Right cardiac atrium (tissue), 5 donors: ENCODE data around the gene SELENOT. TPM values are rescaled to one million over a fixed set of nuclear protein-coding genes. Genes with fewer than 3 reads are reported as not detected.

Experiments used
- ATAC-seq, 2 donors: fragments of 200-7000 bp; cut with Tn5 transposase; one replicate each; pipeline versions ENCODE4 v1.8.0 to v1.9.1; 2020; ENCODE audit warnings: moderate library complexity in 2 of 2, mild to moderate bottlenecking in 1 of 2
- DNase-seq, 3 donors: peaks; one replicate each; pipeline ENCODE4 v3.0.0-alpha.2; 2020
- H3K27ac ChIP-seq: one replicate; pipeline ENCODE4 v1.5.1; 2013; ENCODE audit warnings: mild to moderate bottlenecking, low read length, control low read depth, moderate library complexity
- H3K27me3 ChIP-seq: one replicate; pipeline ENCODE4 v1.6.1; 2013; ENCODE audit not compliant: control insufficient read depth, insufficient read depth
- H3K4me1 ChIP-seq: one replicate; pipeline ENCODE4 v1.6.1; 2013; ENCODE audit warnings: low read length; ENCODE audit not compliant: control insufficient read depth, insufficient read depth
- H3K4me3 ChIP-seq: one replicate; pipeline ENCODE4 v1.5.1; 2013; ENCODE audit warnings: low read length, control low read depth
- H3K9me3 ChIP-seq: one replicate; pipeline ENCODE4 v1.6.1; 2013; ENCODE audit warnings: low read length; ENCODE audit not compliant: control insufficient read depth
- WGBS: extraction: QIAGEN DNeasy Blood & Tissue Kit; methylation state at CpG from one replicate; pipeline ENCODE4 v1.1.7; 2013; 5-methylcytosine and 5-hydroxymethylcytosine counted together
- intact Hi-C, 4 donors: fragments of 100-400 bp; cut with DNase I; formaldehyde crosslinking; loops; one replicate each; pipeline versions ENCODE4 v1.11.0 to v1.14.0; 2022 to 2023
- polyA plus RNA-seq: library from polyadenylated mRNA; stranded (reverse); fragments of 200-250 nt; gene quantifications from one replicate; pipeline ENCODE4 v1.2.3, GENCODE V29; 2013
- total RNA-seq, 4 donors: library from RNA; stranded (reverse); fragmentation: NEBNext Ultra II Directional; extraction: Animal tissue kit (Norgen Biotek cat#: 25700); gene quantifications; one replicate each; pipeline ENCODE4 v1.2.1, GENCODE V29; 2021
- donor health status: healthy with polysubstance abuse.
- donor health status: DM: no; HTN: yes; CAD: no.
- donor health status: DM: no; HTN: no; CAD: no.
- donor health status: DM: no; HTN: yes; CAD: no; lungs with severe emphysema.
- donor health status: DM: yes; HTN: yes; CAD: no.

Gene SELENOT
- total and polyA plus RNA-seq, 5 donors: 59.6 to 112 (median 105) TPM

- no peak for ATAC-seq
- intact Hi-C loops: no loop called here
Observed at GRCh38 chr3:150662410-150663200, 59.5 kb downstream of the SELENOT start.

GRCh38 chr3:150663461-150663860, 60.3 kb downstream of the SELENOT start:
- H3K9me3 ChIP-seq: no peaks in the 10 kb centered on the region
- ATAC-seq (no peak), DNase-seq (no peak)
- no peak overlapping the region for H3K4me3 ChIP-seq
- H3K4me1 ChIP-seq: no peaks in the 10 kb centered on the region
- no peaks in the 10 kb centered on the region for H3K27me3 ChIP-seq
- WGBS: 90% methylated on average over 8 of the region's 8 CpGs
- H3K27ac ChIP-seq: no peak overlapping the region
- intact Hi-C loops: no loop called here

More at GRCh38 chr3:150662410-150663200, 59.5 kb downstream of the SELENOT start:
- H3K4me1 ChIP-seq: no peaks in the 10 kb centered on the region
- no peaks in the 10 kb centered on the region for H3K9me3 ChIP-seq
- WGBS: 62% methylated on average over 7 of the region's 7 CpGs
- H3K27me3 ChIP-seq: no peaks in the 10 kb centered on the region
- H3K27ac ChIP-seq: no peak overlapping the region
- DNase-seq: no peak
- H3K4me3 ChIP-seq: no peak overlapping the region

- Histone ChIP-seq H3K9me3 (no peaks in the 10 kb centered on the region), H3K27me3 (no peaks in the 10 kb centered on the region), H3K27ac (no peak overlapping the region), H3K4me3 (no peak overlapping the region), H3K4me1 (no peaks in the 10 kb centered on the region)
- DNase-seq (no peak), ATAC-seq (no peak)
- intact Hi-C loops: no loop called here
- 84% methylated on average over 5 of the region's 5 CpGs for WGBS
Observed at GRCh38 chr3:150666167-150666566, 63.0 kb downstream of the SELENOT start.

GRCh38 chr3:150673966-150674365, 70.8 kb downstream of the SELENOT start:
- intact Hi-C loops: no loop called here
- Histone ChIP-seq H3K27me3 (no peaks in the 10 kb centered on the region), H3K4me3 (no peak overlapping the region), H3K9me3 (no peaks in the 10 kb centered on the region), H3K27ac (no peak overlapping the region), H3K4me1 (no peaks in the 10 kb centered on the region)
- no peak for DNase-seq
- no peak for ATAC-seq
- 86% methylated on average over 3 of the region's 3 CpGs for WGBS

- Histone ChIP-seq H3K27ac (no peak overlapping the region), H3K4me1 (no peaks in the 10 kb centered on the region), H3K9me3 (no peaks in the 10 kb centered on the region), H3K27me3 (no peaks in the 10 kb centered on the region), H3K4me3 (no peak overlapping the region)
- intact Hi-C loops: no loop called here
- ATAC-seq (no peak), DNase-seq (no peak)
Observed at GRCh38 chr3:150675587-150675986, 72.5 kb downstream of the SELENOT start.

Other genes with a start within 250 kb of the SELENOT start
- gene TSC22D2, start 195.0 kb upstream of the SELENOT start, total RNA-seq: 10 to 100 TPM; 36.5 to 43.6 (median 38.1) TPM
- gene TSC22D2, start 195.0 kb upstream of the SELENOT start, polyA plus RNA-seq: 22.6 TPM
- gene SERP1, start 56.8 kb upstream of the SELENOT start, total RNA-seq: 10 to 100 TPM; 35.2 to 41.3 (median 37.4) TPM
- gene SERP1, start 56.8 kb upstream of the SELENOT start, polyA plus RNA-seq: 24.8 TPM
- gene EIF2A, start 56.5 kb upstream of the SELENOT start, total RNA-seq: 10 to 100 TPM; 66.9 to 77.1 (median 69.2) TPM
- gene EIF2A, start 56.5 kb upstream of the SELENOT start, polyA plus RNA-seq: 51.7 TPM
- gene ERICH6, start 100.6 kb downstream of the SELENOT start, total RNA-seq: under 1 TPM in 2 of 4 donors, not detected in 2; 0.35 to 0.37 TPM
- not detected for gene ERICH6, start 100.6 kb downstream of the SELENOT start, polyA plus RNA-seq
- gene SIAH2, start 159.8 kb downstream of the SELENOT start, total RNA-seq: 10 to 100 TPM; 15.4 to 18.6 (median 18.2) TPM
- 9.9 TPM for gene SIAH2, start 159.8 kb downstream of the SELENOT start, polyA plus RNA-seq